DOHH2 (cell line): ENCODE results near the gene DMAC2.

Experiments
- H3F3A ChIP-seq: fragments of 200-600 bp; sonication (generic), shearing (Covaris generic); 2 replicates; pipeline ENCODE4 v1.6.0; 2016; ENCODE audit warnings: antibody characterized with exemption, mild to moderate bottlenecking; ENCODE audit not compliant: control insufficient read depth, insufficient read depth
- H3K27ac ChIP-seq: fragments of 200-600 bp; sonication (generic); 2 replicates; pipeline ENCODE4 v1.5.1; 2014; ENCODE audit warnings: low read depth, mild to moderate bottlenecking, low read length, moderate library complexity
- H3K27me3 ChIP-seq: fragments of 200-600 bp; sonication (generic); 2 replicates; pipeline ENCODE4 v1.6.1; 2014; ENCODE audit warnings: mild to moderate bottlenecking, low read length, mixed read lengths; ENCODE audit not compliant: control insufficient read depth
- H3K36me3 ChIP-seq: fragments of 200-600 bp; sonication (generic); 2 replicates; pipeline ENCODE4 v1.6.1; 2014; ENCODE audit warnings: mild to moderate bottlenecking, low read length, moderate library complexity, mixed read lengths; ENCODE audit not compliant: control insufficient read depth
- H3K4me1 ChIP-seq: fragments of 200-600 bp; sonication (generic); 2 replicates; pipeline ENCODE4 v1.6.1; 2014; ENCODE audit warnings: mild to moderate bottlenecking, low read length, mixed read lengths; ENCODE audit not compliant: control insufficient read depth
- H3K4me2 ChIP-seq: fragments of 200-600 bp; sonication (generic); 2 replicates; pipeline ENCODE4 v1.6.0; 2014; ENCODE audit warnings: mild to moderate bottlenecking, low read length, moderate library complexity
- H3K4me3 ChIP-seq: fragments of 200-600 bp; sonication (generic); 2 replicates; pipeline ENCODE4 v1.5.1; 2014; ENCODE audit warnings: mild to moderate bottlenecking, low read length, mixed read lengths
- H3K79me2 ChIP-seq: fragments of 200-600 bp; sonication (generic); 2 replicates; pipeline ENCODE4 v1.6.1; 2014; ENCODE audit warnings: mild to moderate bottlenecking, low read length, mixed read lengths; ENCODE audit not compliant: control insufficient read depth
- H3K9me2 ChIP-seq: fragments of 200-600 bp; sonication (generic); replicated peaks from 2 replicates; pipeline ENCODE4 v1.6.1; 2014; ENCODE audit warnings: mild to moderate bottlenecking, low read length, mixed read lengths; ENCODE audit not compliant: control insufficient read depth
- H3K9me3 ChIP-seq: fragments of 200-600 bp; sonication (generic); 2 replicates; pipeline ENCODE4 v1.6.1; 2014; ENCODE audit warnings: antibody characterized with exemption, low read length, mixed read lengths; ENCODE audit not compliant: control insufficient read depth, insufficient read depth
- H4K20me1 ChIP-seq: fragments of 200-600 bp; sonication (generic); 2 replicates; pipeline ENCODE4 v1.6.0; 2014; ENCODE audit warnings: low read depth, mild to moderate bottlenecking, antibody characterized with exemption, low read length, moderate library complexity; ENCODE audit not compliant: control insufficient read depth, insufficient read depth
- EZH2phosphoT487 ChIP-seq: fragments of 200-600 bp; sonication (generic); IDR thresholded peaks from 2 replicates; pipeline ENCODE4 v1.6.1; 2017; ENCODE audit warnings: borderline replicate concordance, mild to moderate bottlenecking, antibody characterized with exemption, low read length, moderate library complexity, mixed read lengths
- TF ChIP-seq, protein P1 (sequence below): fragments of 200-600 bp; sonication (generic); IDR thresholded peaks from one replicate; pipeline ENCODE4 v1.5.1; 2014; ENCODE audit warnings: antibody characterized with exemption, mild to moderate bottlenecking, low read depth, low read length; ENCODE audit not compliant: poor library complexity, severe bottlenecking

Gene DMAC2

DNA sequence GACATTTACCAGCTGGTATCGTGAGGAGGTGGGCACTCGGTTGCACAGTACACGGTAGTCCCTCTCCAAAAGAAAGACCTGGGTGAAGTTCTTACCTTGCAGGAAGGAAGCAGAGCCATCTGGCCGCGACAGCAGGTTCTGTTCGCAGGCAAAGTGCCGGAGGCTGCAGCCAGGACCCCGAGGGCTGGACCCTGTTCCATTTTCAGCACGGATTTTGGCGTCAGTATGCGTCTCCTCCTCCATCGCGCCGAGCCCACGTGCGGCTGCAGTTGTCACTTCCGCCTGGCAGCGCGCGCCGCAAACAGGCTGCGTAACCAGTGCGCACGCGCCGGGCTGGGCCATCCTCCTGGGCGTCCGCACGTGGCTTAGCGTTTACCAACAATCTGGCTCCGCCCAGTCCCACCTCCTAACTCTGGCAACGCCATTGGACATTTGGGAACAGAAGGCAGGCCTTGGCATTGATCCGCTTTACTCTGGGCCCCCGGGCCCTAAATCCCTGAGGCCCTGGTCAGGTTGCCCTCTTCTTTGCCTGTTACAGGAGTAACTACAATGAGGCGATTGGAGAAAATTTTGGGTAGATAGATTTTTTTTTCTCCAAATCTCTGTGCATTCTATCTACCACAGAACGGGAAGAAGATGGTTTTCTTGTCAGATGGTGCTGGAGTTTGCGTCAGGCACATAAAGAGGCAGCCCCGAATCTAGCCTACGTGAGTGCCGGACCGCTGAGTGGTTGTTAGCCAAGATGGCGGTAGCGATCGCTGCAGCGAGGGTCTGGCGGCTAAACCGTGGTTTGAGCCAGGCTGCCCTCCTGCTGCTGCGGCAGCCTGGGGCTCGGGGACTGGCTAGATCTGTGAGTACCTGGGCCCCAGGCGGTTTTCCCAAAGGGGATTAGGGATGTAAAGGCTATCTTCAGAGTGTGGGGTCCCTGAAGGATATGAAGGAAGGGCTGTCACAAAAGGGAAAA is 42.3 kb downstream of the DMAC2 start, which contains the start of the genes BCKDHA and EXOSC5:
BCKDHA (plus strand) TSS at position 733 of the 964 bp plus-strand sequence; CDS start at position 743, 10 bp downstream.
EXOSC5 (minus strand) TSS at position 274 of the 964 bp plus-strand sequence; CDS start at position 243, 31 bp downstream.
- Histone ChIP-seq H4K20me1 (no peaks in the 10 kb centered on the region), H3F3A (no peaks in the 10 kb centered on the region), H3K36me3 (peaks cover 22% of the 10 kb centered on the region), H3K4me2 (peak within 1 kb of the TSS; percentile 64), H3K79me2 (peaks cover 63% of the 10 kb centered on the region), H3K4me1 (peaks cover 30% of the 10 kb centered on the region), H3K9me3 (no peaks in the 10 kb centered on the region), H3K27me3 (no peaks in the 10 kb centered on the region), H3K4me3 (peak within 1 kb of the TSS; percentile 99), H3K27ac (peak within 1 kb of the TSS; percentile 78), H3K9me2 (no peaks in the 10 kb centered on the region)
- TF ChIP-seq EZH2phosphoT487, result no peak
- TF ChIP-seq, protein P1, sequence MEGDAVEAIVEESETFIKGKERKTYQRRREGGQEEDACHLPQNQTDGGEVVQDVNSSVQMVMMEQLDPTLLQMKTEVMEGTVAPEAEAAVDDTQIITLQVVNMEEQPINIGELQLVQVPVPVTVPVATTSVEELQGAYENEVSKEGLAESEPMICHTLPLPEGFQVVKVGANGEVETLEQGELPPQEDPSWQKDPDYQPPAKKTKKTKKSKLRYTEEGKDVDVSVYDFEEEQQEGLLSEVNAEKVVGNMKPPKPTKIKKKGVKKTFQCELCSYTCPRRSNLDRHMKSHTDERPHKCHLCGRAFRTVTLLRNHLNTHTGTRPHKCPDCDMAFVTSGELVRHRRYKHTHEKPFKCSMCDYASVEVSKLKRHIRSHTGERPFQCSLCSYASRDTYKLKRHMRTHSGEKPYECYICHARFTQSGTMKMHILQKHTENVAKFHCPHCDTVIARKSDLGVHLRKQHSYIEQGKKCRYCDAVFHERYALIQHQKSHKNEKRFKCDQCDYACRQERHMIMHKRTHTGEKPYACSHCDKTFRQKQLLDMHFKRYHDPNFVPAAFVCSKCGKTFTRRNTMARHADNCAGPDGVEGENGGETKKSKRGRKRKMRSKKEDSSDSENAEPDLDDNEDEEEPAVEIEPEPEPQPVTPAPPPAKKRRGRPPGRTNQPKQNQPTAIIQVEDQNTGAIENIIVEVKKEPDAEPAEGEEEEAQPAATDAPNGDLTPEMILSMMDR, result no peak

GRCh38 chr19:41395355-41395754 is 44.4 kb downstream of the DMAC2 start:
- Histone ChIP-seq H3K27me3 (no peaks in the 10 kb centered on the region), H3K4me1 (peaks cover 30% of the 10 kb centered on the region), H3K9me3 (no peaks in the 10 kb centered on the region), H3K79me2 (peaks cover 63% of the 10 kb centered on the region), H4K20me1 (no peaks in the 10 kb centered on the region), H3K36me3 (peaks cover 38% of the 10 kb centered on the region), H3K4me3 (peak overlapping the region; percentile 99), H3K9me2 (no peaks in the 10 kb centered on the region), H3F3A (no peaks in the 10 kb centered on the region), H3K27ac (no peak overlapping the region), H3K4me2 (peak overlapping the region; percentile 64)
- TF ChIP-seq EZH2phosphoT487, result no peak
- TF ChIP-seq, protein P1, result no peak

GRCh38 chr19:41392775-41393174 is 46.9 kb downstream of the DMAC2 start:
- Histone ChIP-seq H3F3A (no peaks in the 10 kb centered on the region), H3K27ac (no peak overlapping the region), H3K4me2 (no peak overlapping the region), H3K27me3 (no peaks in the 10 kb centered on the region), H3K4me3 (no peak overlapping the region), H3K9me3 (no peaks in the 10 kb centered on the region), H3K4me1 (peaks cover 21% of the 10 kb centered on the region), H3K79me2 (peaks cover 48% of the 10 kb centered on the region), H4K20me1 (no peaks in the 10 kb centered on the region), H3K9me2 (no peaks in the 10 kb centered on the region), H3K36me3 (peaks cover 53% of the 10 kb centered on the region)
- no peak for TF ChIP-seq EZH2phosphoT487
- TF ChIP-seq, protein P1, result no peak
